ENCODE data around the gene SMIM9.
"Not testable (repeated sequence)": the region's sequence is repeated elsewhere in the genome, so short reads cannot be mapped to it uniquely, and the experiment has no call there.

The SMIM9 gene

GRCh38 chrX:154827194-154828015, 7.1 kb downstream of the SMIM9 start:
- Histone ChIP-seq H3K27ac (no peak overlapping the region), H3K4me3 (no peak overlapping the region)

GRCh38 chrX:154825586-154825985, 8.9 kb downstream of the SMIM9 start:
- H3K4me1 ChIP-seq; H3K4me3 ChIP-seq; H3K27me3 ChIP-seq; H3K27ac ChIP-seq; intact Hi-C loops (cut with DNase I; ENCODE audit: low total_unique reads); DNase-seq; H3K36me3 ChIP-seq; H3K9me3 ChIP-seq: not testable (repeated sequence)

More at GRCh38 chrX:154827194-154828015, 7.1 kb downstream of the SMIM9 start:
- no peak for TF ChIP-seq CTCF (IDR thresholded peaks at IDR 0.05)
- Histone ChIP-seq H3K4me1 (no peaks in the 10 kb centered on the region), H3K36me3 (no peaks in the 10 kb centered on the region), H3K27me3 (no peaks in the 10 kb centered on the region), H3K9me3 (no peaks in the 10 kb centered on the region)
- intact Hi-C loops (cut with DNase I; ENCODE audit: low total_unique reads): no loop called here
- DNase-seq: no peak

GRCh38 chrX:154824638-154825037, 9.8 kb downstream of the SMIM9 start:
- Histone ChIP-seq H3K4me3 (no peak overlapping the region), H3K27ac (no peak overlapping the region), H3K27me3 (no peaks in the 10 kb centered on the region), H3K4me1 (no peaks in the 10 kb centered on the region), H3K9me3 (no peaks in the 10 kb centered on the region), H3K36me3 (no peaks in the 10 kb centered on the region)
- DNase-seq: no peak
- intact Hi-C loops (cut with DNase I; ENCODE audit: low total_unique reads): no loop called here
- no peak for TF ChIP-seq CTCF (IDR thresholded peaks at IDR 0.05)

GRCh38 chrX:154822029-154822428, 12.4 kb downstream of the SMIM9 start:
- DNase-seq: no peak
- TF ChIP-seq CTCF (IDR thresholded peaks at IDR 0.05): no peak
- no peaks in the 10 kb centered on the region for H3K36me3 ChIP-seq
- H3K27me3 ChIP-seq: no peaks in the 10 kb centered on the region
- no peaks in the 10 kb centered on the region for H3K4me1 ChIP-seq
- H3K27ac ChIP-seq: no peak overlapping the region
- no peaks in the 10 kb centered on the region for H3K9me3 ChIP-seq
- H3K4me3 ChIP-seq: no peak overlapping the region
- intact Hi-C loops (cut with DNase I; ENCODE audit: low total_unique reads): no loop called here

GRCh38 chrX:154821523-154821922, 12.9 kb downstream of the SMIM9 start:
- Histone ChIP-seq H3K27ac (no peak overlapping the region), H3K4me1 (no peaks in the 10 kb centered on the region), H3K27me3 (no peaks in the 10 kb centered on the region), H3K4me3 (no peak overlapping the region), H3K9me3 (no peaks in the 10 kb centered on the region), H3K36me3 (no peaks in the 10 kb centered on the region)
- intact Hi-C loops (cut with DNase I; ENCODE audit: low total_unique reads): no loop called here
- no peak for TF ChIP-seq CTCF (IDR thresholded peaks at IDR 0.05)
- DNase-seq: no peak

- TF ChIP-seq CTCF (IDR thresholded peaks at IDR 0.05): no peak
- Histone ChIP-seq H3K9me3 (no peaks in the 10 kb centered on the region), H3K4me1 (no peaks in the 10 kb centered on the region), H3K27me3 (no peaks in the 10 kb centered on the region), H3K4me3 (no peak overlapping the region), H3K27ac (no peak overlapping the region), H3K36me3 (no peaks in the 10 kb centered on the region)
- intact Hi-C loops (cut with DNase I; ENCODE audit: low total_unique reads): no loop called here
- DNase-seq: no peak
Observed at GRCh38 chrX:154819771-154820341, 14.6 kb downstream of the SMIM9 start.
